H9 (cell line): ENCODE data around the gene UBALD1. TPM values are rescaled to one million over a fixed set of nuclear protein-coding genes. Genes with fewer than 3 reads are reported as not detected.

Experiments used
- DNase-seq: peaks from one replicate; pipeline ENCODE4 v3.0.0-alpha.2; 2017
- H2AFZ ChIP-seq: one replicate; pipeline ENCODE4 v1.6.1; 2013; ENCODE audit warnings: mild to moderate bottlenecking, low read length, control low read depth, moderate library complexity
- H2AK5ac ChIP-seq: 2 replicates; pipeline ENCODE4 v1.6.1; 2013; ENCODE audit warnings: low read length, control low read depth, mixed read lengths; ENCODE audit not compliant: insufficient read length
- H2BK120ac ChIP-seq: one replicate; pipeline ENCODE4 v1.6.1; 2013; ENCODE audit warnings: low read depth, mild to moderate bottlenecking, low read length, control low read depth, inconsistent platforms; ENCODE audit not compliant: poor library complexity, severe bottlenecking
- H2BK12ac ChIP-seq: 2 replicates; pipeline ENCODE4 v1.6.1; 2013; ENCODE audit warnings: low read length, control low read depth, mixed read lengths, low read depth; ENCODE audit not compliant: insufficient read length
- H2BK15ac ChIP-seq: 2 replicates; pipeline ENCODE4 v1.6.1; 2013; ENCODE audit warnings: low read depth, low read length, control low read depth
- H2BK20ac ChIP-seq: one replicate; pipeline ENCODE4 v1.6.1; 2013; ENCODE audit warnings: low read depth, mild to moderate bottlenecking, low read length, control low read depth, inconsistent platforms; ENCODE audit not compliant: poor library complexity, severe bottlenecking
- H2BK5ac ChIP-seq: 2 replicates; pipeline ENCODE4 v1.6.1; 2013; ENCODE audit warnings: low read length, control low read depth, mixed read lengths; ENCODE audit not compliant: insufficient read length
- H3K14ac ChIP-seq: 2 replicates; pipeline ENCODE4 v1.6.1; 2013; ENCODE audit warnings: low read length, control low read depth; ENCODE audit not compliant: insufficient read depth
- H3K18ac ChIP-seq: 2 replicates; pipeline ENCODE4 v1.6.1; 2013; ENCODE audit warnings: low read depth, mild to moderate bottlenecking, mixed read lengths, low read length, control low read depth; ENCODE audit not compliant: insufficient read length
- H3K23ac ChIP-seq: 2 replicates; pipeline ENCODE4 v1.6.1; 2013; ENCODE audit warnings: low read length, control low read depth, mixed read lengths, low read depth; ENCODE audit not compliant: insufficient read length
- H3K23me2 ChIP-seq: 2 replicates; pipeline ENCODE4 v1.6.1; 2013; ENCODE audit warnings: low read depth, mild to moderate bottlenecking, mixed read lengths, low read length, control low read depth; ENCODE audit not compliant: insufficient read length, poor library complexity, severe bottlenecking
- H3K27ac ChIP-seq: 2 replicates; pipeline ENCODE4 v1.5.1; 2013; ENCODE audit warnings: low read length, control low read depth, mixed read lengths, low read depth; ENCODE audit not compliant: insufficient read length
- H3K27me3 ChIP-seq: 2 replicates; pipeline ENCODE4 v1.6.1; 2013; ENCODE audit warnings: low read length, control low read depth, inconsistent platforms; ENCODE audit not compliant: insufficient read depth
- H3K4ac ChIP-seq: 2 replicates; pipeline ENCODE4 v1.6.1; 2013; ENCODE audit warnings: low read depth, mild to moderate bottlenecking, control low read depth, inconsistent platforms, low read length, moderate library complexity
- H3K4me1 ChIP-seq: 2 replicates; pipeline ENCODE4 v1.6.1; 2013; ENCODE audit warnings: low read length, control low read depth, inconsistent platforms; ENCODE audit not compliant: insufficient read depth
- H3K4me2 ChIP-seq: 2 replicates; pipeline ENCODE4 v1.6.1; 2013; ENCODE audit warnings: low read length, control low read depth, mixed read lengths; ENCODE audit not compliant: insufficient read length, insufficient read depth
- H3K56ac ChIP-seq: 2 replicates; pipeline ENCODE4 v1.6.1; 2013; ENCODE audit warnings: low read depth, mild to moderate bottlenecking, mixed read lengths, low read length, control low read depth; ENCODE audit not compliant: insufficient read length
- H3K79me1 ChIP-seq: 2 replicates; pipeline ENCODE4 v1.6.1; 2013; ENCODE audit warnings: low read depth, mild to moderate bottlenecking, moderate library complexity, low read length, control low read depth, inconsistent platforms; ENCODE audit not compliant: insufficient read depth, poor library complexity, severe bottlenecking
- H3K79me2 ChIP-seq: 2 replicates; pipeline ENCODE4 v1.6.1; 2013; ENCODE audit warnings: low read length, control low read depth, inconsistent platforms; ENCODE audit not compliant: insufficient read depth
- H3K9ac ChIP-seq: 2 replicates; pipeline ENCODE4 v1.6.1; 2013; ENCODE audit warnings: low read length, control low read depth, mixed read lengths; ENCODE audit not compliant: insufficient read length; ENCODE audit errors: extremely low read depth
- H3K9me3 ChIP-seq: one replicate; pipeline ENCODE4 v1.6.1; 2013; ENCODE audit warnings: low read depth, low read length, inconsistent platforms; ENCODE audit not compliant: control insufficient read depth
- H3T11ph ChIP-seq: one replicate; pipeline ENCODE4 v1.6.1; 2013; ENCODE audit warnings: mild to moderate bottlenecking, low read length, control low read depth, inconsistent platforms
- H4K20me1 ChIP-seq: one replicate; pipeline ENCODE4 v1.6.1; 2013; ENCODE audit not compliant: control insufficient read depth, insufficient read length, insufficient read depth
- H4K5ac ChIP-seq: 2 replicates; pipeline ENCODE4 v1.6.1; 2013; ENCODE audit warnings: low read depth, mild to moderate bottlenecking, mixed read lengths, low read length, control low read depth; ENCODE audit not compliant: insufficient read length
- H4K8ac ChIP-seq: replicated peaks from 2 replicates; pipeline ENCODE4 v1.6.1; 2013; ENCODE audit warnings: low read length, control low read depth, mixed read lengths, low read depth; ENCODE audit not compliant: insufficient read length
- H4K91ac ChIP-seq: 2 replicates; pipeline ENCODE4 v1.6.1; 2013; ENCODE audit warnings: low read depth, mild to moderate bottlenecking, moderate library complexity, mixed read lengths, low read length, control low read depth; ENCODE audit not compliant: insufficient read length
- H3K27ac Mint-ChIP-seq, 3 experiments: 2 replicates in 2 of 3; 3 replicates in 1 of 3; pipeline ENCODE4 v1.8.0; 2020 to 2021; ENCODE audit warnings: mixed read lengths in 3 of 3, mild to moderate bottlenecking in 1 of 3, moderate library complexity in 1 of 3
- H3K27me3 Mint-ChIP-seq: 2 replicates; pipeline ENCODE4 v1.8.0; 2021; ENCODE audit warnings: low read depth, mild to moderate bottlenecking, moderate library complexity, mixed read lengths
- H3K36me3 Mint-ChIP-seq, 3 experiments: 2 replicates in 2 of 3; 3 replicates in 1 of 3; pipeline ENCODE4 v1.8.0; 2020 to 2021; ENCODE audit warnings: low read depth in 3 of 3, mixed read lengths in 3 of 3; ENCODE audit not compliant: insufficient read depth in 1 of 3
- H3K4me1 Mint-ChIP-seq, 2 experiments: 2 replicates each; pipeline ENCODE4 v1.8.0; 2020; ENCODE audit warnings: mixed read lengths in 2 of 2
- H3K4me3 Mint-ChIP-seq, 2 experiments: 2 replicates in 1 of 2; 3 replicates in 1 of 2; pipeline ENCODE4 v1.8.0; 2020 to 2021; ENCODE audit warnings: mild to moderate bottlenecking in 2 of 2, mixed read lengths in 2 of 2, moderate library complexity in 1 of 2
- H3K9me3 Mint-ChIP-seq, 2 experiments: 2 replicates in 1 of 2; 3 replicates in 1 of 2; pipeline ENCODE4 v1.8.0; 2020; ENCODE audit warnings: mild to moderate bottlenecking in 2 of 2, mixed read lengths in 2 of 2, moderate library complexity in 1 of 2
- CTCF ChIP-seq: fragments of 200-600 bp; sonication (generic); conservative IDR thresholded peaks from 3 replicates; pipeline ENCODE4 v1.8.0; 2021; ENCODE audit warnings: antibody characterized with exemption, mild to moderate bottlenecking
- WGBS: extraction: QIAGEN DNeasy Blood & Tissue Kit; methylation state at CpG from one replicate; pipeline ENCODE4 v1.1.7; 2013; ENCODE audit warnings: missing lambda C conversion rate, low lambda C conversion rate, mixed read lengths; ENCODE audit not compliant: insufficient read length; ENCODE audit errors: extremely low coverage; 5-methylcytosine and 5-hydroxymethylcytosine counted together
- total RNA-seq: library from RNA; stranded (reverse); gene quantifications from 2 replicates; pipeline ENCODE4 v1.2.1, GENCODE V29; 2021

Gene UBALD1
- total RNA-seq, 1 experiment from 2014 or later = 80.9 TPM

- no CpG with 5 or more reads among the region's 7 CpGs for WGBS
- Histone ChIP-seq H3K14ac (peak overlapping the region; percentile 30; the same call in 1 of the 2 replicates), H3K79me2 (peaks cover 20% of the 10 kb centered on the region; the same call in 1 of the 2 replicates), H2BK15ac (no peak overlapping the region), H3K4me1 (no peaks in the 10 kb centered on the region), H3T11ph (no peak overlapping the region), H3K9me3 (no peaks in the 10 kb centered on the region), H2AFZ (no peak overlapping the region), H3K56ac (no peak overlapping the region), H4K91ac (no peak overlapping the region), H3K9ac (no peak overlapping the region), H2BK5ac (no peak overlapping the region), H3K27me3 (no peaks in the 10 kb centered on the region), H2BK12ac (no peak overlapping the region), H2BK20ac (no peak overlapping the region), H2AK5ac (no peak overlapping the region), H3K18ac (peak overlapping the region; percentile 66), H2BK120ac (no peak overlapping the region), H3K27ac (no peak overlapping the region), H4K5ac (no peak overlapping the region), H3K23ac (no peak overlapping the region), H3K4ac (no peak overlapping the region), H4K8ac (no peak overlapping the region), H4K20me1 (no peaks in the 10 kb centered on the region), H3K79me1 (peaks cover 7% of the 10 kb centered on the region), H3K4me2 (peak overlapping the region; percentile 89), H3K23me2 (peaks cover 12% of the 10 kb centered on the region)
- H3K36me3 Mint-ChIP-seq = peaks cover 0 to 15% (median 6%) of the 10 kb centered on the region in 3 experiments; a peak in 5 of 7 replicates
- H3K27ac Mint-ChIP-seq = peak overlapping the region in 1 of 3 experiments; percentile 34; a peak in 1 of 7 replicates
- peak; percentile 57 for TF ChIP-seq CTCF
- no peaks in the 10 kb centered on the region for H3K9me3 Mint-ChIP-seq
- DNase-seq = peak; percentile 84
- peaks cover 19 to 31% of the 10 kb centered on the region in 2 experiments for H3K4me1 Mint-ChIP-seq
- peaks cover 1% of the 10 kb centered on the region; the same call in 1 of the 2 replicates for H3K27me3 Mint-ChIP-seq
- peak overlapping the region; percentile 80 to 84 for H3K4me3 Mint-ChIP-seq
Measured at GRCh38 chr16:4612474-4612931, 2.2 kb downstream of the UBALD1 start.
